DMS 273 treated with DMSO at 0.1 percent for 48 hours (cell line): Measurements from ENCODE around the gene SBNO2.

Source experiments
- DNase-seq: peaks from one replicate; lab custom pipeline; 2025; lab: John Stamatoyannopoulos, UW

SBNO2 gene

DNA sequence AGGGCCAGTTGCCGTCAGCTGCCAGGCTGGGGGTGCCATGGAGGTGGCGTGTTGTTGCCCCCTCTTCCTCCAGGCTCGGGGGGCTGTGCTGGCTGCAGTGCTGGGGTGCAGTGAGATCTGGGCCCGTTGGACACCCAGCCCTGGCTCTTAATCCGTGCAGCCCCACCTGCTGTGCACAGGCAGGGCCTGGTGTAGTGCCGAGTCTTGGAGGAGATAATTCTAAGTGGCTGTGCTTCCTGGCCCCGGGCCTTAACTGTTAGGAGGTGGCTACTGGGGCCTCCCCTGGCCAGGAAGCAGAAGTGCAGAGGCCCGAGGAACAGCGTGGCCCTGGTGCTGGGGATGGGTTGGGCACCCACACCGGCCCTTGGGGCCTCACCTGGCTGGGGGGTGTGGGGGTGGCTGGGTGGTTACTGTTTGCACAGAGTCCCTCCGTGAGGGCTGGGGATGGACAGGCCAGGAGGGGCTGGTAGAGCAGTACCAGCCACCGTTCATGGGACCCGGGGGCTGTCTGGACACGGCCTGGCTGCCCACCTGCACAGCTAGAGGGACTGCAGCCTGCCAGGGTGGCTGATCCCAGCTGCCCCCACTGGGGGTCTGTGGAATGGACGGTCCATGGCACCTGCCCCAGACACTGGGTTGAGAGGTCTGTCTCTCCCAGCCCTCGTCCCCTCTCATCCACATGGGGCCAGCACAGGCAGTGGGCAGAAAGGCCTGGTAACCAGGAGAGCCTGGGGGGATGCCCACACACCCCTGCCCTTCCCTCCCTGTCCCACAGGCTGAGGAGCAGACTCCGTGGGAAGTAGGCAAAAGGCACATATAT, 67.0 kb downstream of the SBNO2 start:
- no peak for DNase-seq

DNA sequence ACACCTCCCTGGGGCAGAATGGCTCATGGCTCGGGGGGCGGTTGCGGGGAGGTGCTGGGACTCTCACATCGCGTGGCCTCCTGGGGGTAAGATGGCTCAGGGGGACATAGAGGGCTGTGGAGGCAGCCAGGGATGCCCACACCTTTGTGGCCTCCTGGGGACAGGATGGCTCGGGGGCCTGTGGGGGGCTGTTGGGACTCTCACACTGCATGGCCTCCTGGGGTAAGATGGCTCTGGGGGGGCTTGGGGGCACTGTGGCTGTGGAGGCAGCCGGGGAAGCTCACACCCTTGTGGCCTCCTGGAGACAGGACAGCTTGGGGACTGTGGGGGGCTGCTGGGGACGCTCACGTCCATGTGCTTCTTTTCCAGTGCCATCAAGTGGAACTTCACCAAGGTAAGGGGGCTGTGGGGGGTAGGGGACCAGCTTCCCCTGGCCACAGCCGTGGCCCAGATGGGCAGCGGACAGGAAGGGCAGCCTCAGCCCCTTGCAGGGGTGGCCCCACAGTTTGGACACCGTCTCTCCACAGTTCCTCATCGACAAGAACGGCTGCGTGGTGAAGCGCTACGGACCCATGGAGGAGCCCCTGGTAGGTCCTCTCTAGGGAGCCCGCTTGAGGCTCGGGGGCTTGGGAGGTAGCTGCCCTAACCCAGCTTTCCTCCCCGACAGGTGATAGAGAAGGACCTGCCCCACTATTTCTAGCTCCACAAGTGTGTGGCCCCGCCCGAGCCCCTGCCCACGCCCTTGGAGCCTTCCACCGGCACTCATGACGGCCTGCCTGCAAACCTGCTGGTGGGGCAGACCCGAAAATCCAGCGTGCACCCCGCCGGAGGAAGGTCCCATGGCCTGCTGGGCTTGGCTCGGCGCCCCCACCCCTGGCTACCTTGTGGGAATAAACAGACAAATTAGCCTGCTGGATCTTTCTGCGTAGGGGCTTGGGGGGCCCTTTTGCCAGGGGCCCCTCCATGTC, 67.9 kb downstream of the SBNO2 start:
- DNase-seq: no peak

DNA sequence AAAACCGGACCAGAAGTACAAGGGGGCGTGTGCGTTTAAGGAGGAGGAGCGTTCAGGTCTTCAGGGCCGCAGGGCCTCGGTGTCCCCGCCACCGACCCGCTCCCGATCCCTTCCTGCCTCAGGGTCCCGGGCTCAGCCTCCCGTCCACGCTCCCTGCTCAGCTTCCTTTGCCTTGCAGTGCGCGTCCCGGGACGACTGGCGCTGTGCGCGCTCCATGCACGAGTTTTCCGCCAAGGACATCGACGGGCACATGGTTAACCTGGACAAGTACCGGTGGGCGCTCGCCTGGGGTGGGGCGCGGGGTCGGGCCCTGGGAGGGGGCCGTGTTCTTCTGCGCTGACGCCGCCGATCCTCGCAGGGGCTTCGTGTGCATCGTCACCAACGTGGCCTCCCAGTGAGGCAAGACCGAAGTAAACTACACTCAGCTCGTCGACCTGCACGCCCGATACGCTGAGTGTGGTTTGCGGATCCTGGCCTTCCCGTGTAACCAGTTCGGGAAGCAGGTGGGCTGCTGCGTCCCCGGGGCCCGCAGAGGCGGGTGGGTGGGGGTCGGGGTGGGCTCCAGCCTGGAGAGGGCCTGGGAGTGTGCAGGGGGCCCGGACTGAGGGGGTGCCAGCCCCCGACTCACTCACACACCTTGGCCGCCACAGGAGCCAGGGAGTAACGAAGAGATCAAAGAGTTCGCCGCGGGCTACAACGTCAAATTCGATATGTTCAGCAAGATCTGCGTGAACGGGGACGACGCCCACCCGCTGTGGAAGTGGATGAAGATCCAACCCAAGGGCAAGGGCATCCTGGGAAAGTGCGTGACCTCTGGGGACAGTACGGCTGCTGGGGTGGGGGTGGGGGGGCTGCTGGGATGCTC, 68.8 kb downstream of the SBNO2 start:
- no peak for DNase-seq

DNA sequence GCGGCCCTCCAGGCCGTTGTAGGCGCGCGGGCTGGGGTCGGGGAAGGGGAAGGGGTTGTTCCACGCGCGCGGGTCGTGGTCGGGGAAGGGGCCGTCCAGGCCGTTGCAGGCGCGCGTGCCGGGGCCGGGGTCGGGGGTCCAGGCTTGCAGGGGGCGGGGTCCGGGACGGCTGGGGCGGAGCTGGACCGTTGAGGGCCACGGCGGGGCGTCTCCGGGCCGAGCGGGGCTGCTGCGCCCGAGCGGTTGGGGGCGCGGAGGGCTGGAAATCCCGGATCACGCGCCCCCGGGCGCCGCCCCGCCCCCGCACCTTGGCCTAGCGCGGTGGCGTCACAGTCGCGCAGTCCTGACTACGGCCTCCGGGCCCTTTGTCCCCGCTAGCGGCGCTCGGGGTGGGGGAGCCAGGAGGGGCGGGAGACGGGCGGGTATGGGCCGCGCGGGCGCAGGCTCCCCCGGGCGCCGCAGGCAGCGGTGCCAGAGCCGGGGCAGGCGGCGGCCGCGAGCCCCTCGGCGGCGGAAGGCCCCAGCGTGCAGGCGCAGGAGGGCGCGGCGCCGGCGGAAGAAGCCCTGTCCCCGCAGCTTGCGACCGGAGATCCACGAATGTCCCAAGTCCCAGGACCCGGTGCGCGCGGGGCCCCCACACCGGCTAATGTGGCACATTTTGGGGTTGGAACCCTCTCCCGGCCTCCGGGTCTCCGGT, 69.6 kb downstream of the SBNO2 start:
- no peak for DNase-seq

DNA sequence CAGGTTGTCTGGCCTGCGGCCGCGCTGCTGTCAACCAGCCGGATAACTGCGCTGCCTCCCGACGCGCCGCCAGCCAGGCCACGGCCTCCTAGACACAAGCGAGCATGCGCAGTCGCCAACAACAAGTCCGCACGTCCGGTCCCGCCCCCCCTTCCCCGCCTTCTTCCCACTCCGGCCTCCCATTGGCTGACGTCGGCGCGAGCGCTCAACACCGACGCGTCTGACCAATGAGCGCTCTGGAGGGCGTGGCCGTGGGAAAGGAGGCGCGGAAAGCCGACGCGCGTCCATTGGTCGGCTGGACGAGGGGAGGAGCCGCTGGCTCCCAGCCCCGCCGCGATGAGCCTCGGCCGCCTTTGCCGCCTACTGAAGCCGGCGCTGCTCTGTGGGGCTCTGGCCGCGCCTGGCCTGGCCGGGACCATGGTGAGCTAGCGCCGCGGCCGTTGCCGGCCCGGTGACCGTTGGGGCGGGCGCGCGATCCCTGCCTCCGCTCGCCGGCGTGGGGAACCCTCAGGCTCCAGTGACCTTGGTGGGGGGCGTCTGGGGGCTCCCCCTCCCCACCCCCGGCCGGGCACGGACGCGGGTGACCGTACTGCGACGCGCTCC, 70.3 kb downstream of the SBNO2 start, which contains the start of gene GPX4:
Gene GPX4, plus strand, starts transcription at position 287 of the 603 bp plus-strand sequence. Its CDS starts 50 bp downstream, at position 337.
- peak; percentile 94 for DNase-seq

DNA sequence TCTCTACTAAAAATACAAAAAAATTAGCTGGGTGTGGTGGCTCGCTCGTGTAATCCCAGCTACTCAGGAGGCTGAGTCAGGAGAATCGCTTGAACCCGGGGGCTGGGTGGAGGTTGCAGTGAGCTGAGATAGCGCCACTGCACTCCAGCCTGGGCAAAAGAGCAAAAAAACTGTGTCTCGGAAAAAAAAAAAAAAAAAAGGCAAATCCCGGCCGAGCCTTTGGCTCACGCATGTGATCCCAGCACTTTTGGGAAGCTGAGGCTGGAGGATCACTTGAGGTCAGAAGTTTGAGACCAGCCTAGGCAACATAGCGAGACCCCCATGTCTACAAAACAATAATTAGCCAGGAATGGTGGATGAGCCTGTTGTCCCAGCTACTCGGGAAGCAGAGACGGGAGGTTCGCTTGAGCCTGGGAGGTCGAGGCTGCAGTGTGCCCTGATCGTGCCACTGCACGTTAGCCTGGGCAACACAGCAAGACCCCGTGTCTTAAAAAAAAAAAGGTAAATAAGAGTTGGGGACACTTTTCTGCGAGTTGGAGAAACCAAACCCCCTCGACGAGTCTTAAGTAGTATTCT, 70.8 kb downstream of the SBNO2 start:
- DNase-seq: no peak

DNA sequence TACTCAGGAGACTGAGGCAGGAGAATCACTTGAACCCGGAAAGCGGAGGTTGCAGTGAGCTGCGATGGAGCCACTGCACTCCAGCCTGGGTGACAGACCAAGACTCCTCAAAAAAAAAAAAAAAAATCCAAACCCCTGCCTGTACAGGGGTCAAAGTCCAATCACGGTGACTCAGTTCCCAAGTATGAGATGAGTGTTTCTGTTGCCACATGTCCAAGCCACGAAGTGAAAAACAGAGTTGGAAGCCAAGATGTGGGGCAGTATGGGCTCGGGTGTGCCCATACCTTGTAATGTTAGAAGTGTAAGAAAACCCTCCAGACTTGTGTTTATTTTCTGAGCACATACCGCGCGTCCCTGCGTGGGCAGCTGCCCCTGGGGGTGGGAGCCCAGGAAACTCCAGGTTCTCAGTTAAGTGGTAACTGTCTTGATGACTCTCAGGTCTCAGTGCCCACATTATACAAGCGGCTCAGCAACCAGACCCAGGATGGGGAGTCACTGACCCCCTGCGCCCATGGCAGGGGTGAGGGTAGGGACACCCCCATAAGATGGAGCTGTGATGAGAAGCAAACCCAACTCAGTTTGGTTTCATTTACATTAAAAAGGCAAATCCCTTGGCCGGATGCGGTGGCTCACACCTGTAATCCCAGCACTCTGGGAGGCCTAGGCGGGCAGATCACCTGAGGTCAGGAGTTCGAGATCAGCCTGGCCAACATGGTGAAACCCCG, 71.5 kb downstream of the SBNO2 start:
- DNase-seq: no peak

DNA sequence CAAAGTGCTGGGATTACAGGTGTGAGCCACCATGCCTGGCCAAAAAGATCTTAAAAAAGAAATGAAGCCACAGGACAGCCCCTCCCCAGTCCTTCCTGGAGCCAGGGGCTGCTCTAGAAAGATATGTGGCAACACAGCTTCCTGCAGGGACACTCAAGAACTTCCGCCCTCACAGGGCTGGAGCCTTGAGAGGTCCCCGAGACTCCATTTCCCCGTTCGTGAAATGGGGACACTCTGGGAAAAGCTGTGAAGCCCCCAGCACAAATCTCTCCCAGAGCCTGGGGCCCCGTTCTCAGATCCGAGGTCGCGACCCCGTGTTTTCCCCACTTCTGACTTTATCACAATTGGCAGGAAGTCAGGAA, 72.8 kb downstream of the SBNO2 start:
- no peak for DNase-seq

DNA sequence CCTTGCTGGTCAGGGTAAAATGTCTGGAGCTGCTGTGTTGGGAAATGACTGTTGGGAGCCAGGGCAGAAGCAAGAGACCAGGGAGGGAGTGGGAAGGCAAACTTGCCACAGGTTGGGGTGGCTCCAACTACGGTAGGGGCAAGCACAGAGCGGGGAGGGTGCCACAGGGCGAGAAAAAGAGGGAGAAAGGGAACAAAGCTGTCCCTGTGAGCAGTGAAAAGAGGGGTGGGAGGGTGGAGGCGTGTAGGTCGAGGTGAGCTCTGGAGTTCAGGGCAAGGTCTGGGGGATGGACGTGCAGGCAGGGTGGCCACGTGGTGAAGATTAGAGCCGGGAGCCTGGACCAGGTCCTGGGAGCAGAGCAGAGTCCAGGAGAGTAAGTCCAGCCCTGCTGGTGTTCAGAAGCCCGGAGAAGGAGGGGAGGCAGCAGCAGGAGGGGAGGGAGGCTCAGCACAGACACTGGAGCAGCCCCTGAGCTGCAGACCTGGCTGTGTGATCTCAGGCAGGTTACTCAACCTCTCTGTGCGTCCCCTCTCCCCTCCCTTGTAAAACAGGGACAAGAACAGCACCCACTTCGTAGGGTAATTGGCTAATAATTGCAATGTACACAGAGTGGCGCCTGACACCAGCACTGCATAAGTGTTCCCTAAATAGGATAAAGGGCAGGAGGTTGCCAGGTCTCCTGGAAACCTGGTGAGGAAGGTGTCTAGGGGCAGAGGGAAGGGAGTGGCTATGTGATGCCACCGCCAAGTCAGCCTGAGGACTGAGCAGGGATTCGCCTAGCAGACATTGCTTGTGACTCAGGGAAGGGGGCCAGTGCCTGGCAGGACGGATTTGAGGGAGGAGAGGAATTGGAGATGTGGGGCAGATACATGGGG, 75.7 kb downstream of the SBNO2 start:
- DNase-seq: no peak

DNA sequence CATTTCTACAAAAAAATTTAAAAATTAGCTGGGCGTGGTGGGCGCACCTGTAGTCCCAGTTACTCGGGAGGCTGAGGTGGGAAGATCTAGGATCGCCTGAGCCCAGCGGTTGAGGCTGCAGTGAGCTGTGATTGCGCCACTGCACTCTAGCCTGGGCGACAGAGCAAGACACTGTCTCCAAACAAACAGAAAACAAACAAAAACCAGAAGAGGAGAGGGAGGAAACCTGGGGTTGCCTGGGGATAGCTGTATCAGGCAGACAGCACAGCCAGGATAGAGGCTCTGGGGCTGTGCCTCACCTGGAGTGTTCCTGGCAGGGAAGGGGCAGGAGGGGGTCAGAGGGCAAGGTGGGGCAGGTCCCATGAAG, 76.3 kb downstream of the SBNO2 start:
- DNase-seq: no peak

DNA sequence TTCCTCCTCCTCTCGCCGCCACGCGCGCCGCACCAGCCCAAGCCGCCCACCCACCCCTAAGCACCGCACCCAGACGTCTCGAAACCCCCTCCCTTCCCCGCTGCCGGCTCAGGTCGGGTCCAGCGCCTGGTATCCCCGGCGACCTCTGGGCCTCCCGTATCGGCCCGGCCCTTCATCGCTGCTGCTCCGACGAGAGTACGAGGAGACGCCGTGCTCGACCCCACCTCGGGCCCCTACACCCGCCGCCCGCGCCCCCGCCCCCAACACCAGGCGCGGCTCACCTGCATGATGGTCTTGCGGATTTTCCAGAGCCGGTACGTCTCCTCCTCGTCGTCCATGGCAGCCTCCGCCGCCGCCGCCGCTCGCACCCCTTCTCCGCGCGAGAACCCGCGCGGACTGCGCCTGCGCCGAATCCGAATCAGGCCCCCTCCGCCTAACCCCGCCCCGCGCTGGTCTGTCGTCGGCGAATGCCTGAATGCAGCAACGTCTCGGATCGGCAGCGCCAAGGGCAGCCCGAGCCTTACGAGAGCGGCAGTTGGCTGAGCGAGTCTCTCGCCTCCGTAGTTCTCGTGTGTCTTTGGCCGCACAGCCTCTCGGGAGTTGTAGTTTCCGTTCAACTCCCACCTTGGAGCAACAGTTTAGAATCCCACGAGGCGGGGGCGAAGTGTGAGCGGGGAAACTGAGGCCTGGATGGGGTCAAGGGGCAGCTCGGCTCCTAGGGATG, 78.9 kb downstream of the SBNO2 start, which contains the start of gene POLR2E:
Gene POLR2E, minus strand, starts transcription at position 398 of the 724 bp plus-strand sequence. Its CDS starts 60 bp downstream, at position 338.
- peak; percentile 88 for DNase-seq

DNA sequence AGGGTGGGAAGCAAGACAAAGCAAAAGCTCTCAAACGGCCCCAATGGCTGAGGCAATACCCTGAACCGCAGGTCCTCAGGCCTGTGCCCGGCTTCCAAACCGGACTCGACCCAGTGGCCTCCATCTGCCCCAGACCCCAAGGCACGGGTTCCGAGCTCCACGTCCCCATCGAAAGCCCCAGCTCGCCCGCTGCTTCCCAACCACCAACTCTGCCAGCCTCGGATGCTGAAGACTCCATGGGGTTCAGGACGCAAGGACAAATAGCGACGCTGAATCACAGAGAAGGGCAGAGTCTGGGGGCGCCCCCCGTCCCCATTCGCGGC, 79.5 kb downstream of the SBNO2 start:
- no peak for DNase-seq

DNA sequence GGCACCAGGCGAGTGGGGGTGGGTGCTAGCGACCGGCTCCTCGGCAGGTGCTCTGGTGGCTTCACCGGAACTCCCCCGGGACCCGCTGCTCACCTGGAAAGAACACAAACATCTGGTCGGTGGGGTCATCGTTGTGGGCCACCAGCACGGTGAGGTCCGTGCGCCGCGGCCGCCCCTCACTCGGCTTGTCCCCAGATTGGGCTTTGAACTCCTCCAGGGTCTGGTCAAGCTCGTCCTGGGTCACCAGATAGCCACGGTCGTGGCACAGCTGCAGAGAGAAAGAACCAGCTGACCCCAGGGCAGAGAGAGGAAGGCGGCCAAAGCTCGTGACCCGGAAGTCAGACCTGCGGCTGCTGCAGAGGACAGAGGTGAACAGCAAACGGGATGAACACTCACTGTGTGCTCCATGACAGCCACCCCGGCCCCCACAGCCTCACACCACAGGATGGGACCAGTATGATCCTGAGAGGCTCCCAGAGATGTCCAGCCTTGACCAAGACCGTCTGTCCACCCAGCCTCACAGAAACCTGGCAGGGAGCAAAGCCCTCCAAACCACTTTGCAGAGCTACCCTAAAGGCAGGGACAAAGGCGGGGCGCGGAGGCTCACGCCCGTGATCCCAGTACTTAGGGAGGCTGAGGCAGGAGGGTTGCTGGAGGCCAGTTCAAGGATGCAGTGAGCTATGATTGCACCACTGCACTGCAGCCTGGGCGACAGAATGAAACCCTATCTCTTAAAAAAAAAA, 80.1 kb downstream of the SBNO2 start:
- DNase-seq: no peak

DNA sequence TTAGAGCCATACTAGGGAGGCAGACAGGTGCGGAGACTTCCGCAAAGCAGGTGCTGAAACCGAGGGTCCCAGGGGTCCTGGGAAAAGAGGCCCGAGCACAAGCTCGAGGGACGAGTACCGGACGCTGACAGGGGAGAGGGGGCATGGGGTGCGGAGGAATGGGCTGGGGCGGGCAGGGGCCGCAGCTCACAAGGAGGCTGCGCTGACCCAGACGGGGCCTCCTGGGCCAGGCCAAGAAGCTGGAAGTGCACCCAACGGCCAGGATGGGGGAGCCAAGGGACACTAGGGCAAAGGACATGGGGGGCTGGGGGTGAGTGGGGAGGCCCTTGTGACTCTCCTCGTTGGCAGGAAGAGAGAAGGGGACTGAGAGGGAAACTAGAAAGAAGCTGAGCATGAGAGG, 80.7 kb downstream of the SBNO2 start:
- DNase-seq: no peak

DNA sequence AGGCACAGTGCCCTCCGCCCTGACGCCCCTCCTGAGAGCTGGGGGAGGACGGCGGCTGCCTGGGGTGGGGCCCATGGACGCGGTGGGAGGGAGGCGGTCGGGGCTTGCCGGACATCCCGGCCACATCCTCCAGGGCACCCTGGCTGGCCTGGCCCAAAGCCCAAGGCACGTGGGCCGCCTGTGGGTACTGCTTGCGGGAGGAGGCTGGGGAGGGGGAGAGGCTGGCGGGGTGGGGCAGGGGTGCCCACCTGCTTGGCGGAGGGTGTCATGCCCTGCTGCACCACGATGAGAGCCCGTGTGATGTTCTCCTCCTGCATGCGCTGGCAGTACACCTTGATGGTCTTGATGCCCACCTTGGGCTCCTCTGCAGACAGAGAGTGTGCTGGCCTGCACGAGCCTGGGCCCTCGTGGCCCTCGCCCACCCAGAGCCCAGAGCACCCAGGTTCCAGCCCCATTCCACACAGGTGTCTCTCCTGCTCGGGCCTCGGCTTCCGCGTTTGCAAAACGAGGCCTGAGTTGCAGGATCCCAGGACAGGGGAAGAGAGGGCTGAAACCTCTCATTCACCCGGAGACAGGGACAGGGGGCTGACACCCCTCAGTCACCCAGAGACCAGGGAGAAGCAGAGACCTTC, 82.4 kb downstream of the SBNO2 start:
- DNase-seq: no peak

DNA sequence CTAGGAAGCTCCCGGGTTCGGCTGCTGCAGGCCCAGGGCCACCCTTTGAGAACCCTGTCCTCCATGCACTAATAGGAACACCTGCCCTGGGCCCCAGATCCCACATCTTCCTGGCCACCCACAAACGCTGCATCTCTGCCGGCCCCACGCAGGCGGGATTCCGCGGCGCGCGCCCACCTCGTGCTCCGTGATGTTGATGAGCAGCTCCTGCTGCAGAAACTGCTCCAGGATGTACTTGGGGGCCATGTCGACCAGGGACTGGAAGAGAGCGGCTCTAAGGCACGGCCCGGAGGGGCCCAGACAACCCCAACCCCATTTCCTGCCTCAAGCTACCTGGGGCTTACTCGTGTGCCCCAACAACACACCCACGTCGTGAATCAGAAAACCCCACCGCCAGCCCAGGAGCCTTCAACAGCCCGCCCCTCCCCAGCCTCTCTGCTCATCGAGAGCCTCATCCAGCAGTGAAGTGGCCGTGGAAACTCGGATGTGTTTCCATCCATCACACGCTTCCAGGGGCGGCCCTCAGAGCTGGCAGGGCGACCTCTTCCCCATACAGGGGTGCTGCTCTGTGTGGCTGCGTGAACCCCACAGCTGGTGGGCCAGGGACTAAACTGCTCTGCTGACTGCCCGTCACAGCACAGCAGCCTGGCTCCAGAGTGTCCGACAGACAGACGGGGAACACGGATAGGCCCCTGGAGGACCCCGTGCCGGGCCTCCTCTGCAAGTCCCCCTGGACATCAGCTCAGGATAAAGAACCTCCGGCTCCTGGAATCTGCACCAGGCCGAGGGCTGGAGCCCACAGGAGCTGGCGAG, 83.1 kb downstream of the SBNO2 start:
- no peak for DNase-seq
